ENCODE measurements around the gene MCEE. TPM values are rescaled to one million over a fixed set of nuclear protein-coding genes. Genes with fewer than 3 reads are reported as not detected.
"Not testable (repeated sequence)": the region's sequence is repeated elsewhere in the genome, so short reads cannot be mapped to it uniquely, and the experiment has no call there.

MCEE gene
- total RNA-seq, 4 donors from 2014 or later = 7.5 to 17.2 (median 12.2) TPM

DNA sequence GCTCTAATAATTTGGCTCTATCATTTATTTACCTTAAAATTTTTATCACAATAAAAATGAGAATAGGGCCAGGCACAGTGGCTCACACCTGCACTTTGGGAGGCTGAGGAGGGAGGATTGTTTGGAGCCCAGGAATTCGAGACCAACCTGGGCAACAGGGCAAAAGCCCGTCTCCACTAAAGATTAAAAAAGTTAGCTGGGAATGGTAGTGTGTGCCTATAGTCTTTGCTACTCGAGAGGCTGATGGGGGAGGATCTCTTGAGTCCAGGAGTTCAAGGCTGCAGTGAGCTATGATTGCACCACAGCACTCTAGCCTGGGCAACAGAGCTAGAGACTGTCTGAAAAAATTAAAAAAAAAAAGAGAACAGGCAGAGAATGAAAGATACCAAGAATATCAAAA, 6.1 kb upstream of the MCEE start:
- H3K27ac ChIP-seq = no peak overlapping the region
- peaks cover 0 to 20% (median 10%) of the 10 kb centered on the region in 4 donors for H3K4me1 ChIP-seq
- H3K27me3 ChIP-seq = no peaks in the 10 kb centered on the region
- H3K4me3 ChIP-seq = no peak overlapping the region
- H3K9me3 ChIP-seq = no peaks in the 10 kb centered on the region
- no peak for DNase-seq (ENCODE audit: low spot score in 2 of 2)
- TF ChIP-seq, protein P1, sequence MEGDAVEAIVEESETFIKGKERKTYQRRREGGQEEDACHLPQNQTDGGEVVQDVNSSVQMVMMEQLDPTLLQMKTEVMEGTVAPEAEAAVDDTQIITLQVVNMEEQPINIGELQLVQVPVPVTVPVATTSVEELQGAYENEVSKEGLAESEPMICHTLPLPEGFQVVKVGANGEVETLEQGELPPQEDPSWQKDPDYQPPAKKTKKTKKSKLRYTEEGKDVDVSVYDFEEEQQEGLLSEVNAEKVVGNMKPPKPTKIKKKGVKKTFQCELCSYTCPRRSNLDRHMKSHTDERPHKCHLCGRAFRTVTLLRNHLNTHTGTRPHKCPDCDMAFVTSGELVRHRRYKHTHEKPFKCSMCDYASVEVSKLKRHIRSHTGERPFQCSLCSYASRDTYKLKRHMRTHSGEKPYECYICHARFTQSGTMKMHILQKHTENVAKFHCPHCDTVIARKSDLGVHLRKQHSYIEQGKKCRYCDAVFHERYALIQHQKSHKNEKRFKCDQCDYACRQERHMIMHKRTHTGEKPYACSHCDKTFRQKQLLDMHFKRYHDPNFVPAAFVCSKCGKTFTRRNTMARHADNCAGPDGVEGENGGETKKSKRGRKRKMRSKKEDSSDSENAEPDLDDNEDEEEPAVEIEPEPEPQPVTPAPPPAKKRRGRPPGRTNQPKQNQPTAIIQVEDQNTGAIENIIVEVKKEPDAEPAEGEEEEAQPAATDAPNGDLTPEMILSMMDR (IDR thresholded peaks at IDR 0.05) = no peak
- TF ChIP-seq EP300 (IDR thresholded peaks at IDR 0.05) (no peak), POLR2A (IDR thresholded peaks at IDR 0.05) (no peak)
- peaks cover 0 to 79% (median 22%) of the 10 kb centered on the region in 3 donors for H3K36me3 ChIP-seq
- 64 to 78% methylated on average over 3 of the region's 3 CpGs for WGBS, 2 donors

DNA sequence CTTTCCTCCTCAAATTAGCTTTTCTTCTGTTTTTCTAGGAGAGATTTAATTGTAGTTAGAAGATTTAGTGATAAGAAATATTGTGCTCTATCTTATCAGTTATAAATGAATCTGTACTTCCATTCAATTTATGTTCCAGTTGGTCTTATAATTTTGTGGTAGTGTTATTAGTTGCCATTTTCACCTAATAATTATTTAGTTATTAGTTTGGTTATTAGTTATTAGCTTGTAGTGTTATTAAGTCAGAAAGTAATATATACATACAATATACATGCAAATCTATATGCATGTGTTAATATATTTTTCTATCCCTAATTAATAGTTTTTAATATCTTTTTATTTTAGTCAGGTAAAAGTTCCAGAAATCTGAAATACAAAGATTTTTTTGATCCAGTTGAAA, 3.6 kb upstream of the MCEE start:
- H3K4me3 ChIP-seq = no peak overlapping the region
- no peak for DNase-seq (ENCODE audit: low spot score in 2 of 2)
- no peaks in the 10 kb centered on the region for H3K27me3 ChIP-seq
- H3K4me1 ChIP-seq = peaks cover 0 to 31% (median 13%) of the 10 kb centered on the region in 4 donors
- peaks cover 0 to 53% (median 6%) of the 10 kb centered on the region in 3 donors for H3K36me3 ChIP-seq
- no peaks in the 10 kb centered on the region for H3K9me3 ChIP-seq
- no peak for TF ChIP-seq EP300 (IDR thresholded peaks at IDR 0.05)
- TF ChIP-seq, protein P1 (IDR thresholded peaks at IDR 0.05) = no peak
- no peak for TF ChIP-seq POLR2A (IDR thresholded peaks at IDR 0.05)
- no peak overlapping the region for H3K27ac ChIP-seq

DNA sequence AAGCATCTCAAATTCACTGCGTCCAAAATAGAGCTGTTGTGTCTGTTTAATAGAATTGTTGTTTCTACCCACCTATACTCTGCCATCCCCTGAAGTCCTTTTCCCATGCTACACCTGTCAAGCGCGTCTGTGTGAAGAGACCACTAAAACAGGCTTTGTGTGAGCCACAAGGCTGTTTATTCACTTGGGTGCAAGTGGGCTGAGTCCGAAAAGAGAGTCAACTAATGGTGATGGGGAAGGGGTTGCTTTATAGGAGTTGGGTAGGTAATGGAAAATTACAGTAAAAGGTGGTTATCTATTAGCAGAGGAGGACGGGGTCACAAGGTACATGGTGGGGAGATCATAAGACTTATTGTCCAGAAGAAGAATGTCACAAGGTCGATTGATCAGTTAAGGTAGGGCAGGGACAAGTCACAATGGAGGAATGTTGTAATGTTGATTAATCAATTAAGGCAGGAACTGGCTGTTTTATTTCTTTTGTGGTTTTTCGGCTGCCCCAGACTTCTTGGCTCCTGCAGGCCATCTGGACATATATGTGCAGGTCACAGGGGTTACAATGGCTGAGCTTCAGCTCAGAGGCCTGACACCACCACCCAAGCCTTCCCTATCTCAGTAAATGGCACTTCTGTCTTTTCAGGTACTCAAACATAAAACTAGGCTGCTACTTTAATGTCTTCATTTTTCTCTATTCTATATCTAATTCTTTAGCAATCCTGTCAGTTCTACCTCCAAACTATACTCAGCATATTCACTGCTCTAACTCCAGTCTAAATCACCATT, 1.5 kb upstream of the MCEE start:
- WGBS, 2 donors = 48 to 50% methylated on average over 7 of the region's 7 CpGs
- H3K4me1 ChIP-seq = peaks cover 0 to 51% (median 14%) of the 10 kb centered on the region in 4 donors
- peak overlapping the region; percentile 68 to 99 (median 83) for H3K4me3 ChIP-seq
- peaks cover 0 to 34% (median 4%) of the 10 kb centered on the region in 3 donors for H3K36me3 ChIP-seq
- H3K27ac ChIP-seq = peak overlapping the region in 3 of 4 donors; percentile 93 to 96 (median 95)
- H3K27me3 ChIP-seq; H3K9me3 ChIP-seq; DNase-seq (ENCODE audit: low spot score in 2 of 2): not testable (repeated sequence)

DNA sequence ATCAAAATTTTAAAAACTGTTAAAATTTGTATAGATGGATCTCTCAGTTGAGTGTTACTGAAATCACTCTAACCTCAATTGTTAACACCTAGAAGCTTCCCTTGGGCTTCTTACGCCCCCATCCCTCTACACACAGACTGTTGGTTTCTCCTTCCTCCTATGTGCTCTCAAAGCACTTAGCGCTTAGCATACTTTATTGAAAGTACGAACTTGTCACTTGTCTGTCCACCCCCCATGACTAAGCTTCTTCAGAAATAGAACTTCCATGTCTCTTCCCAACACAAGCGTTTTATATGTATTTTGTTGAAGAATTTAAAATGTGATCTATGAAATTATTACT, 846 bp upstream of the MCEE start:
- H3K9me3 ChIP-seq = no peaks in the 10 kb centered on the region
- DNase-seq (ENCODE audit: low spot score in 2 of 2) = no peak
- WGBS, 2 donors = 0% methylated on average over 4 of the region's 4 CpGs
- H3K27me3 ChIP-seq = no peaks in the 10 kb centered on the region
- H3K4me1 ChIP-seq = peaks cover 0 to 53% (median 14%) of the 10 kb centered on the region in 4 donors
- H3K36me3 ChIP-seq = peaks cover 0 to 27% (median 0%) of the 10 kb centered on the region in 3 donors
- H3K27ac ChIP-seq = peak overlapping the region; percentile 90 to 96 (median 94)
- H3K4me3 ChIP-seq = peak overlapping the region; percentile 68 to 99 (median 83)
- TF ChIP-seq, protein P1 (IDR thresholded peaks at IDR 0.05) = no peak
- TF ChIP-seq EP300 (IDR thresholded peaks at IDR 0.05) (no peak), POLR2A (IDR thresholded peaks at IDR 0.05) (no peak)

DNA sequence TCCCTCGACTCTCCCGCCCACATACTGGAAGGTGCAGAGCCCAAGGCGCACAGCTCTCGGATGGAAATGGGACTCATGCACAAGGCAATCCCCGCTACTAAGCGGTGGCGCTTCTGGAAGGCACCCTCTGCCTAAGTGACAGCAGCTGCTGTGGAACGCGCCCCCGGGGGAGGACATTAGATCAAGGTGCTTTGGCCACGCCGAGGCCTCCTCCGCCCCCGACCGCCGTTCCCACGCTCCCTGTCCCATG, 202 bp downstream of the MCEE start:
- no peaks in the 10 kb centered on the region for H3K9me3 ChIP-seq
- TF ChIP-seq, protein P1 (IDR thresholded peaks at IDR 0.05) = no peak
- TF ChIP-seq POLR2A (IDR thresholded peaks at IDR 0.05) (no peak), EP300 (IDR thresholded peaks at IDR 0.05) (no peak)
- peak overlapping the region; percentile 68 to 99 (median 83) for H3K4me3 ChIP-seq
- no peaks in the 10 kb centered on the region for H3K27me3 ChIP-seq
- H3K27ac ChIP-seq = peak overlapping the region; percentile 90 to 96 (median 94)
- peaks cover 0 to 17% (median 0%) of the 10 kb centered on the region in 3 donors for H3K36me3 ChIP-seq
- H3K4me1 ChIP-seq = peaks cover 0 to 53% (median 14%) of the 10 kb centered on the region in 4 donors
- WGBS, 2 donors = 0% methylated on average over 5 to 13 of the region's 17 CpGs
- no peak for DNase-seq (ENCODE audit: low spot score in 2 of 2)

Measured in tibial nerve (tissue), 4 donors.